HepG2 (cell line): ENCODE results near the gene PAGE2B. TPM values are rescaled to one million over a fixed set of nuclear protein-coding genes. Genes with fewer than 3 reads are reported as not detected.

Experiments used
- CEBPB ChIP-seq: IDR thresholded peaks from 2 replicates; pipeline ENCODE4 v1.6.1; 2011; ENCODE audit warnings: low read depth, low read length, improper control_type of control experiment, borderline replicate concordance
- CEBPG ChIP-seq: IDR thresholded peaks from 2 replicates; pipeline ENCODE4 v1.6.1; 2016
- FOSL2 ChIP-seq: sonication (generic); formaldehyde crosslinking; IDR thresholded peaks from 2 replicates; pipeline ENCODE4 v1.4.0; 2020; ENCODE audit warnings: missing genetic modification reagents
- JUND ChIP-seq: sonication (generic); formaldehyde crosslinking; IDR thresholded peaks from 2 replicates; pipeline ENCODE4 v1.8.0; 2022; ENCODE audit warnings: mild to moderate bottlenecking, missing genetic modification reagents
- KDM5B ChIP-seq: sonication (generic); formaldehyde crosslinking; IDR thresholded peaks from 2 replicates; pipeline ENCODE4 v1.4.0; 2020; ENCODE audit warnings: missing genetic modification reagents, mild to moderate bottlenecking, borderline replicate concordance
- MEF2D ChIP-seq: sonication (generic); formaldehyde crosslinking; IDR thresholded peaks from 2 replicates; pipeline ENCODE4 v1.5.1; 2020; ENCODE audit warnings: mild to moderate bottlenecking, missing genetic modification reagents
- ZNF143 ChIP-seq: sonication (generic); formaldehyde crosslinking; IDR thresholded peaks from 2 replicates; pipeline ENCODE4 v1.4.0; 2020; ENCODE audit warnings: missing genetic modification reagents
- ZNF326 ChIP-seq: sonication (generic); formaldehyde crosslinking; IDR thresholded peaks from 2 replicates; pipeline ENCODE4 v1.4.0; 2020; ENCODE audit warnings: missing genetic modification reagents, borderline replicate concordance
- ZNF766 ChIP-seq: sonication (generic); formaldehyde crosslinking; IDR thresholded peaks from 2 replicates; pipeline ENCODE4 v1.5.0; 2020; ENCODE audit warnings: missing genetic modification reagents, borderline replicate concordance
- ZNF780A ChIP-seq: sonication (generic); formaldehyde crosslinking; IDR thresholded peaks from 2 replicates; pipeline ENCODE4 v1.8.0; 2022; ENCODE audit warnings: mild to moderate bottlenecking, missing genetic modification reagents, moderate library complexity
- polyA plus RNA-seq, 8 experiments: library from polyadenylated mRNA; depleted of rRNA in 3 of 8; stranded (reverse) in 7 of 8; unstranded in 1 of 8; fragments of >200 nt; fragmentation: Illumina TruSeq in 4 of 8; extraction: Trizol in 4 of 8; gene quantifications; 2 replicates each; pipeline versions ENCODE4 v1.2.1 to v1.2.3, GENCODE V29; 2011 to 2016; ENCODE audit warnings: low read depth in 4 of 8, missing spikeins in 1 of 8, mixed read lengths in 1 of 8; ENCODE audit not compliant: insufficient read depth in 1 of 8
- total RNA-seq, 5 experiments: library from RNA; depleted of rRNA; stranded (reverse); fragments of >200 nt; fragmentation: Illumina TruSeq; extraction: Trizol; gene quantifications; 2 replicates each; pipeline ENCODE4 v1.2.3, GENCODE V29; 2016; ENCODE audit warnings: low read depth in 1 of 5
- TF ChIP-seq, protein P1 (sequence below): sonication (generic); formaldehyde crosslinking; IDR thresholded peaks from 2 replicates; pipeline ENCODE4 v1.5.0; 2020; ENCODE audit warnings: missing genetic modification reagents
- TF ChIP-seq, protein P2 (sequence below): sonication (generic); formaldehyde crosslinking; IDR thresholded peaks from 2 replicates; pipeline ENCODE4 v1.5.0; 2020; ENCODE audit warnings: mild to moderate bottlenecking, missing genetic modification reagents, moderate library complexity

The PAGE2B gene
- total and polyA plus RNA-seq, 2 of the 13 experiments (the other 11 are each of a cell fraction or from before 2014, with no cell fraction given), result 0.57 TPM; not detected in 1

DNA sequence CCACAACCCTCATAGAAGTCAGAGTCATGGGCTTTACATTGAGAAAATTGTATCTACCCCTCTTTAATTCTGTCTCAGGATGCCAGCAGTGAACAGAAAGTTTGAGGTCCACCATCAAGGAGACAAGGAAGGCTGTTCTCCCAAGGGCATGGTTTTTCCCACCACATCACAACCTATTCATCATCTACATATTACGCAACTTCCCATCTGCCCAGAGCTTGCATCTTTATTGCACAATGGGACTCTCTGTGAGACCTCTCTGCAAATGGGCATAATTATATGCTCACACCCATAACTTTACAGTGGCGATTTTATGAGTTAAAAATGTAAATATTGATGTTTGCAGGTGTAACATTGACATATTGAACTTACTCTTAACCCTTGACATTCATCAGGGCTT lies 52.9 kb downstream of the PAGE2B start (continued):
- TF ChIP-seq ZNF143 (CRISPR knock-in tag) (no peak), FOSL2 (CRISPR knock-in tag) (no peak), ZNF326 (CRISPR knock-in tag) (no peak), JUND (CRISPR knock-in tag) (no peak), KDM5B (CRISPR knock-in tag) (no peak), MEF2D (CRISPR knock-in tag) (no peak), ZNF766 (no peak), CEBPB (peak; percentile 93), ZNF780A (CRISPR knock-in tag) (no peak), CEBPG (peak; percentile 80)
- TF ChIP-seq, protein P1, sequence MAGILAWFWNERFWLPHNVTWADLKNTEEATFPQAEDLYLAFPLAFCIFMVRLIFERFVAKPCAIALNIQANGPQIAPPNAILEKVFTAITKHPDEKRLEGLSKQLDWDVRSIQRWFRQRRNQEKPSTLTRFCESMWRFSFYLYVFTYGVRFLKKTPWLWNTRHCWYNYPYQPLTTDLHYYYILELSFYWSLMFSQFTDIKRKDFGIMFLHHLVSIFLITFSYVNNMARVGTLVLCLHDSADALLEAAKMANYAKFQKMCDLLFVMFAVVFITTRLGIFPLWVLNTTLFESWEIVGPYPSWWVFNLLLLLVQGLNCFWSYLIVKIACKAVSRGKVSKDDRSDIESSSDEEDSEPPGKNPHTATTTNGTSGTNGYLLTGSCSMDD (CRISPR knock-in tag), result no peak
- TF ChIP-seq, protein P2, sequence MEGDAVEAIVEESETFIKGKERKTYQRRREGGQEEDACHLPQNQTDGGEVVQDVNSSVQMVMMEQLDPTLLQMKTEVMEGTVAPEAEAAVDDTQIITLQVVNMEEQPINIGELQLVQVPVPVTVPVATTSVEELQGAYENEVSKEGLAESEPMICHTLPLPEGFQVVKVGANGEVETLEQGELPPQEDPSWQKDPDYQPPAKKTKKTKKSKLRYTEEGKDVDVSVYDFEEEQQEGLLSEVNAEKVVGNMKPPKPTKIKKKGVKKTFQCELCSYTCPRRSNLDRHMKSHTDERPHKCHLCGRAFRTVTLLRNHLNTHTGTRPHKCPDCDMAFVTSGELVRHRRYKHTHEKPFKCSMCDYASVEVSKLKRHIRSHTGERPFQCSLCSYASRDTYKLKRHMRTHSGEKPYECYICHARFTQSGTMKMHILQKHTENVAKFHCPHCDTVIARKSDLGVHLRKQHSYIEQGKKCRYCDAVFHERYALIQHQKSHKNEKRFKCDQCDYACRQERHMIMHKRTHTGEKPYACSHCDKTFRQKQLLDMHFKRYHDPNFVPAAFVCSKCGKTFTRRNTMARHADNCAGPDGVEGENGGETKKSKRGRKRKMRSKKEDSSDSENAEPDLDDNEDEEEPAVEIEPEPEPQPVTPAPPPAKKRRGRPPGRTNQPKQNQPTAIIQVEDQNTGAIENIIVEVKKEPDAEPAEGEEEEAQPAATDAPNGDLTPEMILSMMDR (CRISPR knock-in tag), result no peak

Other genes starting within 250 kb of the PAGE2B start
- gene TRO, start 154.2 kb upstream of the PAGE2B start, total RNA-seq (2016; rRNA removed; fragmentation: Illumina TruSeq; extraction: Trizol), result 7.5 and 13.8 TPM in 2 replicates
- gene TRO, start 154.2 kb upstream of the PAGE2B start, polyA plus RNA-seq (2011; rRNA removed), result 25.4 and 36.3 TPM in 2 replicates
- 1.5 and 1.7 TPM in 2 replicates for gene PFKFB1, start 80.8 kb upstream of the PAGE2B start, total RNA-seq (2016; rRNA removed; fragmentation: Illumina TruSeq; extraction: Trizol)
- gene PFKFB1, start 80.8 kb upstream of the PAGE2B start, polyA plus RNA-seq (2011; rRNA removed), result 2.9 and 3.8 TPM in 2 replicates
- gene APEX2, start 74.7 kb upstream of the PAGE2B start, total RNA-seq (2016; rRNA removed; fragmentation: Illumina TruSeq; extraction: Trizol), result 12.7 and 16.2 TPM in 2 replicates
- gene APEX2, start 74.7 kb upstream of the PAGE2B start, polyA plus RNA-seq (2011; rRNA removed), result 14.6 and 17.8 TPM in 2 replicates
- gene ALAS2, start 44.1 kb upstream of the PAGE2B start, total RNA-seq (2016; rRNA removed; fragmentation: Illumina TruSeq; extraction: Trizol), result not detected in 2 replicates
- gene ALAS2, start 44.1 kb upstream of the PAGE2B start, polyA plus RNA-seq (2011; rRNA removed), result not detected in 2 replicates
- gene PAGE2, start 14.0 kb downstream of the PAGE2B start, total RNA-seq (2016; rRNA removed; fragmentation: Illumina TruSeq; extraction: Trizol), result not detected in 2 replicates
- gene PAGE2, start 14.0 kb downstream of the PAGE2B start, polyA plus RNA-seq (2011; rRNA removed), result not detected in 2 replicates
- gene PAGE5, start 145.3 kb downstream of the PAGE2B start, total RNA-seq (2016; rRNA removed; fragmentation: Illumina TruSeq; extraction: Trizol), result not detected in 2 replicates
- gene PAGE5, start 145.3 kb downstream of the PAGE2B start, polyA plus RNA-seq (2011; rRNA removed), result not detected in 2 replicates
- gene PAGE3, start 189.9 kb downstream of the PAGE2B start, total RNA-seq (2016; rRNA removed; fragmentation: Illumina TruSeq; extraction: Trizol), result not detected in 2 replicates
- not detected in 2 replicates for gene PAGE3, start 189.9 kb downstream of the PAGE2B start, polyA plus RNA-seq (2011; rRNA removed)